GM18520 (cell line): ENCODE results near the gene HS6ST2.

Experiments used
- ATAC-seq: cut with Tn5 transposase; IDR thresholded peaks from one replicate; pipeline ENCODE4 v1.9.1; 2021; ENCODE audit not compliant: unreplicated experiment

Gene HS6ST2

GRCh38 chrX:132624466-132624865 lies 334.0 kb downstream of the HS6ST2 start:
- ATAC-seq, result no peak

GRCh38 chrX:132623942-132624341 lies 334.5 kb downstream of the HS6ST2 start:
- no peak for ATAC-seq

GRCh38 chrX:132623300-132623699 lies 335.1 kb downstream of the HS6ST2 start:
- ATAC-seq, result no peak

GRCh38 chrX:132622130-132622529 lies 336.3 kb downstream of the HS6ST2 start:
- no peak for ATAC-seq

- ATAC-seq, result no peak
Observed at GRCh38 chrX:132618810-132619209, 339.6 kb downstream of the HS6ST2 start.

- ATAC-seq, result no peak
Observed at GRCh38 chrX:132615391-132616131, 342.9 kb downstream of the HS6ST2 start.

- ATAC-seq, result no peak
Observed at GRCh38 chrX:132614297-132614696, 344.1 kb downstream of the HS6ST2 start.

- no peak for ATAC-seq
Observed at GRCh38 chrX:132613801-132614200, 344.6 kb downstream of the HS6ST2 start.

- no peak for ATAC-seq
Observed at GRCh38 chrX:132612821-132613564, 345.4 kb downstream of the HS6ST2 start.

- ATAC-seq, result no peak
Observed at GRCh38 chrX:132610536-132610935, 347.9 kb downstream of the HS6ST2 start.

GRCh38 chrX:132609362-132609848 lies 349.0 kb downstream of the HS6ST2 start:
- no peak for ATAC-seq

- ATAC-seq, result no peak
Observed at GRCh38 chrX:132603700-132604286, 354.6 kb downstream of the HS6ST2 start.

GRCh38 chrX:132602701-132603100 lies 355.7 kb downstream of the HS6ST2 start:
- no peak for ATAC-seq

- ATAC-seq, result no peak
Observed at GRCh38 chrX:132594999-132595398, 363.4 kb downstream of the HS6ST2 start.

GRCh38 chrX:132594129-132594528 lies 364.3 kb downstream of the HS6ST2 start:
- ATAC-seq, result no peak

- ATAC-seq, result no peak
Observed at GRCh38 chrX:132592880-132593279, 365.5 kb downstream of the HS6ST2 start.

- no peak for ATAC-seq
Observed at GRCh38 chrX:132591719-132592275, 366.6 kb downstream of the HS6ST2 start.

GRCh38 chrX:132590350-132591026 lies 367.9 kb downstream of the HS6ST2 start:
- no peak for ATAC-seq

- no peak for ATAC-seq
Observed at GRCh38 chrX:132584936-132585335, 373.5 kb downstream of the HS6ST2 start.

- no peak for ATAC-seq
Observed at GRCh38 chrX:132576939-132577338, 381.5 kb downstream of the HS6ST2 start.
